Neuronal stem cell (in vitro differentiated cells): ENCODE data around the gene TMEM250.
"Not testable (repeated sequence)": the region's sequence is repeated elsewhere in the genome, so short reads cannot be mapped to it uniquely, and the experiment has no call there.

ENCODE experiments used
- DNase-seq: peaks from one replicate; pipeline ENCODE4 v3.0.0-alpha.2; 2013; ENCODE audit warnings: low spot score
- H2AFZ ChIP-seq: one replicate; pipeline ENCODE4 v1.6.1; 2013; ENCODE audit warnings: mild to moderate bottlenecking, low read length, inconsistent platforms
- H2AK5ac ChIP-seq: 2 replicates; pipeline ENCODE4 v1.6.1; 2013; ENCODE audit warnings: low read depth, mild to moderate bottlenecking, inconsistent platforms, low read length, moderate library complexity, mixed read lengths
- H2BK120ac ChIP-seq: 2 replicates; pipeline ENCODE4 v1.6.1; 2013; ENCODE audit warnings: low read depth, mild to moderate bottlenecking, inconsistent platforms, low read length, moderate library complexity, mixed read lengths
- H2BK12ac ChIP-seq: one replicate; pipeline ENCODE4 v1.6.1; 2013; ENCODE audit warnings: low read length, inconsistent platforms
- H2BK15ac ChIP-seq: 2 replicates; pipeline ENCODE4 v1.6.1; 2013; ENCODE audit warnings: mild to moderate bottlenecking, low read length, inconsistent platforms, mixed read lengths
- H2BK5ac ChIP-seq: one replicate; pipeline ENCODE4 v1.6.1; 2013; ENCODE audit warnings: inconsistent platforms, mild to moderate bottlenecking, low read length, moderate library complexity
- H3K14ac ChIP-seq: one replicate; pipeline ENCODE4 v1.6.1; 2013; ENCODE audit warnings: low read length, inconsistent platforms
- H3K18ac ChIP-seq: 2 replicates; pipeline ENCODE4 v1.6.1; 2013; ENCODE audit warnings: low read length, inconsistent platforms
- H3K23ac ChIP-seq: 2 replicates; pipeline ENCODE4 v1.6.1; 2013; ENCODE audit warnings: low read depth, mild to moderate bottlenecking, mixed read lengths, low read length, inconsistent platforms; ENCODE audit not compliant: poor library complexity
- H3K27ac ChIP-seq: replicated peaks from 3 replicates; pipeline ENCODE4 v1.5.1; 2013; ENCODE audit warnings: low read length, inconsistent platforms
- H3K27me3 ChIP-seq, 3 experiments: 2 replicates each; pipeline ENCODE4 v1.6.1; 2013; ENCODE audit warnings: low read length in 3 of 3, mild to moderate bottlenecking in 2 of 3, inconsistent platforms in 1 of 3, low read depth in 1 of 3, mixed read lengths in 1 of 3, moderate library complexity in 1 of 3; ENCODE audit not compliant: control insufficient read depth in 3 of 3, insufficient read depth in 3 of 3
- H3K36me3 ChIP-seq, 2 donors: replicated peaks in 1 of 2; 2 replicates each; pipeline ENCODE4 v1.6.1; 2013; ENCODE audit warnings: low read length in 2 of 2; ENCODE audit not compliant: control insufficient read depth in 2 of 2, insufficient read depth in 2 of 2
- H3K4ac ChIP-seq: 2 replicates; pipeline ENCODE4 v1.6.1; 2013; ENCODE audit warnings: inconsistent platforms, mild to moderate bottlenecking, low read length, moderate library complexity
- H3K4me1 ChIP-seq, 2 donors: 1 replicate in 1 of 2; 2 replicates in 1 of 2; pipeline ENCODE4 v1.6.1; 2013; ENCODE audit warnings: low read length in 2 of 2, low read depth in 1 of 2; ENCODE audit not compliant: control insufficient read depth in 2 of 2, insufficient read depth in 1 of 2
- H3K4me2 ChIP-seq: one replicate; pipeline ENCODE4 v1.6.1; 2013; ENCODE audit warnings: mild to moderate bottlenecking, low read length, inconsistent platforms; ENCODE audit not compliant: insufficient read depth, poor library complexity, severe bottlenecking
- H3K4me3 ChIP-seq, 2 donors: 2 replicates each; pipeline ENCODE4 v1.5.1; 2013; ENCODE audit warnings: low read length in 2 of 2, mild to moderate bottlenecking in 2 of 2, inconsistent platforms in 1 of 2, moderate library complexity in 1 of 2
- H3K79me1 ChIP-seq: one replicate; pipeline ENCODE4 v1.6.1; 2013; ENCODE audit warnings: low read depth, mild to moderate bottlenecking, inconsistent platforms, low read length, moderate library complexity
- H3K9ac ChIP-seq: one replicate; pipeline ENCODE4 v1.6.1; 2013; ENCODE audit warnings: mild to moderate bottlenecking, low read depth, low read length, inconsistent platforms; ENCODE audit not compliant: poor library complexity
- H3K9me3 ChIP-seq, 2 donors: replicated peaks in 1 of 2; 2 replicates each; pipeline versions ENCODE3 to v1.6.1; 2013; ENCODE audit warnings: low read length in 2 of 2, mild to moderate bottlenecking in 2 of 2, inconsistent platforms in 1 of 2, low read depth in 1 of 2, mixed read lengths in 1 of 2, moderate library complexity in 1 of 2; ENCODE audit not compliant: control insufficient read depth in 2 of 2, insufficient read depth in 1 of 2
- H4K8ac ChIP-seq: one replicate; pipeline ENCODE4 v1.6.1; 2013; ENCODE audit warnings: low read depth, mild to moderate bottlenecking, inconsistent platforms, low read length, moderate library complexity
- H4K91ac ChIP-seq: one replicate; pipeline ENCODE4 v1.6.1; 2013; ENCODE audit warnings: low read length, low read depth, mild to moderate bottlenecking, inconsistent platforms; ENCODE audit not compliant: poor library complexity
- WGBS, 2 donors: extraction: QIAGEN DNeasy Blood & Tissue Kit; methylation state at CpG; one replicate each; pipeline ENCODE4 v1.1.7; 2013; ENCODE audit warnings: missing lambda C conversion rate in 2 of 2, mixed read lengths in 1 of 2; ENCODE audit not compliant: insufficient read length in 2 of 2, insufficient replicate concordance in 1 of 2; ENCODE audit errors: extremely low coverage in 2 of 2; 5-methylcytosine and 5-hydroxymethylcytosine counted together

The TMEM250 gene

DNA sequence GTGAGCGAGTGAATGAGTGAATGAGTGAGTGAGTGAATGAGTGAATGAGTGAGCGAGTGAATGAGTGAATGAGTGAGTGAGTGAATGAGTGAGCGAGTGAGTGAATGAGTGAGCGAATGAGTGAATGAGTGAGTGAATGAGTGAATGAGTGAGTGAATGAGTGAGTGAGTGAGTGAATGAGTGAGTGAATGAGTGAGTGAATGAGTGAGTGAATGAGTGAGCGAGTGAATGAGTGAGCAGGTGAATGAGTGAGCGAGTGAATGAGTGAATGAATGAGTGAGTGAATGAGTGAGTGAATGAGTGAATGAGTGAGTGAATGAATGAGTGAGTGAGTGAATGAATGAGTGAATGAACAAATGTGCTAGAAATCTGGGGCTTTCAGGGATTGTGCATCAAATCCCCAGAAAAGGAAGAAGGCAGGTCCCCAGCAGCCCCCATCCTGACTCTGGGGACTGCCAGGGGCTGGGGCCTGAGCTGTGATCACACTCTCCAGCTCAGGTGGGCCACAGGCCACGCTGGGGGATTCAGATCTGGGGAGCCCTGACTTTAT lies 32.1 kb upstream of the TMEM250 start:
- not testable (repeated sequence) for H2BK15ac ChIP-seq, H2AK5ac ChIP-seq, H3K9me3 ChIP-seq, H3K4me3 ChIP-seq, H3K23ac ChIP-seq, H4K91ac ChIP-seq, H2BK5ac ChIP-seq, H2BK120ac ChIP-seq, H3K36me3 ChIP-seq, H4K8ac ChIP-seq, H3K27ac ChIP-seq, H3K79me1 ChIP-seq, DNase-seq, H3K4me2 ChIP-seq, H3K9ac ChIP-seq, H2BK12ac ChIP-seq, H2AFZ ChIP-seq, H3K14ac ChIP-seq, H3K4ac ChIP-seq
- H3K27me3 ChIP-seq, result peaks cover 2 to 68% (median 14%) of the 10 kb centered on the region in 3 experiments
- H3K18ac ChIP-seq, result peak overlapping the region; percentile 31
- peaks cover 17 to 21% of the 10 kb centered on the region in 2 donors for H3K4me1 ChIP-seq
- WGBS, 2 donors, result 100% methylated on average over 4 of the region's 7 CpGs; no CpG with 5 or more reads in 1 of the 2 donors

DNA sequence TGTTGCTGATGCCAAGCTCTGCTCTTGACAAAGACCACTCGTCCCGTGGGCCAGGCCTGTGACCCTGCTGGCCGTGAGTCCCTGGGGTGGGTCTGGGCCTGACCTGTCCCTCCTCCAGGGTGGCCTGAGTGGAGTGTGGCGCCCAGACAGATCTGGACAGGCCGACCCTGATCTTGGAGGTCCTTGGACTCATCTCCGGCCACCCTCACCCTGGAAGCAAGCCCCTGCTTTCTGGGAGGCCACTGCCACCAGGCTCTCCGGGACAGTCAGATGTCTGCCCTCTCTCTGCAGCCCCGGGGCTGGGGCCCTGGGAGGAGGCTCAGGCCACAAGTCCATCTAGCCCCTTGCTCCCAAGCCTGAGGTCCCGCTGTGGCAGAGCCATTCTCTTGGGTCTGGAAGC lies 31.2 kb upstream of the TMEM250 start:
- peaks cover 0 to 4% of the 10 kb centered on the region in 2 donors for H3K9me3 ChIP-seq
- no CpG with 5 or more reads among the region's 9 CpGs for WGBS, 2 donors
- peaks cover 17 to 21% of the 10 kb centered on the region in 2 donors for H3K4me1 ChIP-seq
- H3K18ac ChIP-seq, result peak overlapping the region; percentile 27
- H2BK5ac ChIP-seq, result no peak overlapping the region
- no peak for DNase-seq
- no peak overlapping the region for H3K14ac ChIP-seq
- H2BK15ac ChIP-seq, result peak overlapping the region; percentile 28
- H3K4me2 ChIP-seq, result no peak overlapping the region
- no peaks in the 10 kb centered on the region for H3K36me3 ChIP-seq
- H4K91ac ChIP-seq, result no peak overlapping the region
- H2AFZ ChIP-seq, result no peak overlapping the region
- H3K4ac ChIP-seq, result no peak overlapping the region
- peak overlapping the region; percentile 35 for H2BK12ac ChIP-seq
- H3K9ac ChIP-seq, result no peak overlapping the region
- peaks cover 2 to 67% (median 14%) of the 10 kb centered on the region in 3 experiments for H3K27me3 ChIP-seq
- peak overlapping the region; percentile 37 for H3K23ac ChIP-seq
- peaks cover 1% of the 10 kb centered on the region for H3K79me1 ChIP-seq
- peak overlapping the region in 1 of 2 donors; percentile 39 for H3K4me3 ChIP-seq
- H4K8ac ChIP-seq, result no peak overlapping the region
- H2AK5ac ChIP-seq, result peak overlapping the region; percentile 78
- H2BK120ac ChIP-seq, result no peak overlapping the region
- no peak overlapping the region for H3K27ac ChIP-seq

DNA sequence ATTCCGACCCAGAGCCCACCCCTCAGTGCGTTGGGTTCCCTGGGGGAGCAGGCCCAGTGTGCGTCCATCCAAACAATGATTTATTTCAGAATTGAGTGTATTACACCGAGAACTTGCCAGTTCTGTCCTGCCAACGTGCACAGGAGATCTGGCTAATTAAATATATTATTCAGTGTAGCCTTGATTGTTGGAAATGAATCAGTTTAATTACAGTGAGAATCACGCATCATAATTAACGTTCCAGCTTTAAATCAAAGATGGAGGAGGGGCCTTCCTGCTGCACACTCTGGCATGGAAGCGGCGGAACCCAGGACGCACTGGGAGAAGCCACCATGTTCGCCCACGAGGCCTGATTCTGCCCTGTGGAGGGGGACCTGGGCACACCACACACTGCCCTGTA lies 30.7 kb upstream of the TMEM250 start:
- H3K36me3 ChIP-seq, result no peaks in the 10 kb centered on the region
- H3K4me3 ChIP-seq, result no peak overlapping the region
- peak overlapping the region; percentile 28 for H2BK15ac ChIP-seq
- H3K4me2 ChIP-seq, result no peak overlapping the region
- no CpG with 5 or more reads among the region's 12 CpGs for WGBS, 2 donors
- H2BK5ac ChIP-seq, result no peak overlapping the region
- H3K27me3 ChIP-seq, result peaks cover 2 to 69% (median 14%) of the 10 kb centered on the region in 3 experiments
- H3K79me1 ChIP-seq, result peaks cover 1% of the 10 kb centered on the region
- no peak overlapping the region for H2AFZ ChIP-seq
- H3K23ac ChIP-seq, result peak overlapping the region; percentile 37
- no peak overlapping the region for H2BK120ac ChIP-seq
- H3K14ac ChIP-seq, result no peak overlapping the region
- no peak overlapping the region for H3K27ac ChIP-seq
- no peak overlapping the region for H3K4ac ChIP-seq
- H4K8ac ChIP-seq, result no peak overlapping the region
- H3K9ac ChIP-seq, result no peak overlapping the region
- no peak overlapping the region for H2BK12ac ChIP-seq
- peaks cover 17 to 21% of the 10 kb centered on the region in 2 donors for H3K4me1 ChIP-seq
- no peak overlapping the region for H3K18ac ChIP-seq
- H3K9me3 ChIP-seq, result peaks cover 0 to 4% of the 10 kb centered on the region in 2 donors
- no peak overlapping the region for H4K91ac ChIP-seq
- H2AK5ac ChIP-seq, result peak overlapping the region; percentile 78
- DNase-seq, result no peak

DNA sequence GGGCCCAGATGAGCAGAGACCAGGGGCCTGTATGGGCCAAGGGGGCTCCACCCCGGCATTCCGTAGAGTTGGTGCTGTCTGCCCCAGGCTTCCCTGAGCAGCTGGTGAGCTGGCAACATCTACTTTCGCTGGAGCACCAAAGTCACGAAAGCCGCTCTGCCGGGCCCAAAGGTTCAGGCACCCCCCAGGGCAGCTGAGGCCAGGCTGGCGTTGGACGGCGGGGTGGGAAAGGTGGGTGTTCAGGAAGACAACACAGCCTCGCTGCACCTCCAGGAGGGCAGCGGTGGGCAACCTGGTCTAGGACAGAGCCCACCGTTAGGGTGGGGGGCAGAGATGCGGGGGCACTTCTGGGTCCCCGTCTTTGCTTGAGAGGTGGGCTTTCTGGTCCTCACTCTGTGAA lies 30.1 kb upstream of the TMEM250 start:
- Histone ChIP-seq H3K14ac (peak overlapping the region; percentile 86), H3K9me3 (peaks cover 0 to 4% of the 10 kb centered on the region in 2 donors), H2BK120ac (no peak overlapping the region), H3K27me3 (peaks cover 2 to 74% (median 14%) of the 10 kb centered on the region in 3 experiments), H3K23ac (no peak overlapping the region), H3K36me3 (no peaks in the 10 kb centered on the region), H3K9ac (peak overlapping the region; percentile 47), H3K4me1 (peaks cover 17 to 21% of the 10 kb centered on the region in 2 donors), H4K8ac (no peak overlapping the region), H2BK15ac (peak overlapping the region; percentile 3), H3K4me3 (no peak overlapping the region), H4K91ac (no peak overlapping the region), H2AFZ (peak overlapping the region; percentile 84), H2BK12ac (peak overlapping the region; percentile 19), H3K18ac (peak overlapping the region; percentile 58), H2AK5ac (peak overlapping the region; percentile 67), H3K79me1 (peaks cover 1% of the 10 kb centered on the region), H3K27ac (no peak overlapping the region), H3K4me2 (no peak overlapping the region), H2BK5ac (no peak overlapping the region), H3K4ac (no peak overlapping the region)
- no CpG with 5 or more reads among the region's 14 CpGs for WGBS, 2 donors
- DNase-seq, result no peak
